Suprapubic skin (tissue), 4 donors: ENCODE data around the gene CSF3. TPM values are rescaled to one million over a fixed set of nuclear protein-coding genes. Genes with fewer than 3 reads are reported as not detected.

Source experiments
- DNase-seq, 2 donors: peaks; one replicate each; pipeline ENCODE4 v3.0.0-alpha.2; 2019; ENCODE audit warnings: low spot score in 2 of 2
- H3K27ac ChIP-seq: fragments of 200-600 bp; sonication (generic); one replicate; pipeline ENCODE4 v1.5.1; 2019
- H3K27me3 ChIP-seq: fragments of 200-600 bp; sonication (generic); one replicate; pipeline ENCODE4 v1.5.1; 2019
- H3K36me3 ChIP-seq: fragments of 200-600 bp; sonication (generic); one replicate; pipeline ENCODE4 v1.5.1; 2019
- H3K4me1 ChIP-seq: fragments of 200-600 bp; sonication (generic); one replicate; pipeline ENCODE4 v1.5.1; 2019
- H3K4me3 ChIP-seq: fragments of 200-600 bp; sonication (generic); one replicate; pipeline ENCODE4 v1.5.1; 2019; ENCODE audit warnings: mild to moderate bottlenecking
- H3K9me3 ChIP-seq: fragments of 200-600 bp; sonication (generic); one replicate; pipeline ENCODE4 v1.5.1; 2019
- EP300 ChIP-seq: sonication (generic); formaldehyde crosslinking; IDR thresholded peaks from one replicate; pipeline ENCODE4 v1.6.1; 2017; ENCODE audit warnings: antibody characterized with exemption
- POLR2A ChIP-seq, 2 donors: fragments of 450-650 bp; IDR thresholded peaks; one replicate each; pipeline ENCODE4 v1.6.1; 2017; ENCODE audit warnings: antibody characterized with exemption in 2 of 2, mild to moderate bottlenecking in 2 of 2, moderate library complexity in 2 of 2
- POLR2AphosphoS5 ChIP-seq, 3 donors: sonication (generic); formaldehyde crosslinking; IDR thresholded peaks; one replicate each; pipeline ENCODE4 v1.6.1; 2017; ENCODE audit warnings: antibody characterized with exemption in 3 of 3
- WGBS: methylation state at CpG from one replicate; pipeline ENCODE4 v1.1.5; 2018; 5-methylcytosine and 5-hydroxymethylcytosine counted together
- total RNA-seq, 4 donors: library from RNA; depleted of rRNA; stranded (reverse); fragments of >200 nt; gene quantifications; one replicate each; pipeline ENCODE4 v1.1.0, GENCODE V29; 2016
- TF ChIP-seq, protein P1 (sequence below), 2 donors: fragments of 200-600 bp in 1 of 2; fragments of 450-650 bp in 1 of 2; sonication (generic) in 1 of 2; IDR thresholded peaks; one replicate each; pipeline ENCODE4 v1.5.1; 2016 to 2019; ENCODE audit warnings: antibody characterized with exemption in 2 of 2, mild to moderate bottlenecking in 1 of 2, moderate library complexity in 1 of 2

Gene CSF3
- total RNA-seq, 4 donors from 2014 or later, result 5.0 TPM; not detected in 3

DNA sequence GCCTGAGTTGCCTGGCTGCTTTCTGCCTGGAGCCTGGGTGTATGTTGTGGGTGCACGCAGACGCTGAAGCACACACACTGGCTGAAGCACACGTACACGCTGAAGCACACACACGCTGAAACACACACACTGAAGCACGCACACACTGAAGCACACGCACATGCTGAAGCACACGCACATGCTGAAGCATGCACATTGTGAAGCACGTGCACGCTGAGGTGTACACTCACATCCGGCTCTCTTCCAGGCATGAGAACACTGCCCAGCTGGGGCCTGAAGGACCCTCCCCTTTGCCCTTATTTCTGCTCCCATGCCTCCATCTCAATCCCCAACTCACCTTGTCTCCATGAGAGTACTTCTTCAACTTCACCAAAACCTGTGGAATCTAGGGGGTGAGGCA, 16.5 kb downstream of the CSF3 start:
- peaks cover 86% of the 10 kb centered on the region for H3K36me3 ChIP-seq
- H3K27ac ChIP-seq, result no peak overlapping the region
- no peak for TF ChIP-seq POLR2A (IDR thresholded peaks at IDR 0.05)
- TF ChIP-seq, protein P1, sequence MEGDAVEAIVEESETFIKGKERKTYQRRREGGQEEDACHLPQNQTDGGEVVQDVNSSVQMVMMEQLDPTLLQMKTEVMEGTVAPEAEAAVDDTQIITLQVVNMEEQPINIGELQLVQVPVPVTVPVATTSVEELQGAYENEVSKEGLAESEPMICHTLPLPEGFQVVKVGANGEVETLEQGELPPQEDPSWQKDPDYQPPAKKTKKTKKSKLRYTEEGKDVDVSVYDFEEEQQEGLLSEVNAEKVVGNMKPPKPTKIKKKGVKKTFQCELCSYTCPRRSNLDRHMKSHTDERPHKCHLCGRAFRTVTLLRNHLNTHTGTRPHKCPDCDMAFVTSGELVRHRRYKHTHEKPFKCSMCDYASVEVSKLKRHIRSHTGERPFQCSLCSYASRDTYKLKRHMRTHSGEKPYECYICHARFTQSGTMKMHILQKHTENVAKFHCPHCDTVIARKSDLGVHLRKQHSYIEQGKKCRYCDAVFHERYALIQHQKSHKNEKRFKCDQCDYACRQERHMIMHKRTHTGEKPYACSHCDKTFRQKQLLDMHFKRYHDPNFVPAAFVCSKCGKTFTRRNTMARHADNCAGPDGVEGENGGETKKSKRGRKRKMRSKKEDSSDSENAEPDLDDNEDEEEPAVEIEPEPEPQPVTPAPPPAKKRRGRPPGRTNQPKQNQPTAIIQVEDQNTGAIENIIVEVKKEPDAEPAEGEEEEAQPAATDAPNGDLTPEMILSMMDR (IDR thresholded peaks at IDR 0.05), result no peak
- TF ChIP-seq EP300, result no peak
- TF ChIP-seq POLR2AphosphoS5 (IDR thresholded peaks at IDR 0.05), result no peak
- H3K9me3 ChIP-seq, result no peaks in the 10 kb centered on the region
- DNase-seq, result no peak
- H3K4me3 ChIP-seq, result no peak overlapping the region
- H3K4me1 ChIP-seq, result peaks cover 14% of the 10 kb centered on the region
- no peaks in the 10 kb centered on the region for H3K27me3 ChIP-seq
- WGBS, result 92% methylated on average over 11 of the region's 11 CpGs

DNA sequence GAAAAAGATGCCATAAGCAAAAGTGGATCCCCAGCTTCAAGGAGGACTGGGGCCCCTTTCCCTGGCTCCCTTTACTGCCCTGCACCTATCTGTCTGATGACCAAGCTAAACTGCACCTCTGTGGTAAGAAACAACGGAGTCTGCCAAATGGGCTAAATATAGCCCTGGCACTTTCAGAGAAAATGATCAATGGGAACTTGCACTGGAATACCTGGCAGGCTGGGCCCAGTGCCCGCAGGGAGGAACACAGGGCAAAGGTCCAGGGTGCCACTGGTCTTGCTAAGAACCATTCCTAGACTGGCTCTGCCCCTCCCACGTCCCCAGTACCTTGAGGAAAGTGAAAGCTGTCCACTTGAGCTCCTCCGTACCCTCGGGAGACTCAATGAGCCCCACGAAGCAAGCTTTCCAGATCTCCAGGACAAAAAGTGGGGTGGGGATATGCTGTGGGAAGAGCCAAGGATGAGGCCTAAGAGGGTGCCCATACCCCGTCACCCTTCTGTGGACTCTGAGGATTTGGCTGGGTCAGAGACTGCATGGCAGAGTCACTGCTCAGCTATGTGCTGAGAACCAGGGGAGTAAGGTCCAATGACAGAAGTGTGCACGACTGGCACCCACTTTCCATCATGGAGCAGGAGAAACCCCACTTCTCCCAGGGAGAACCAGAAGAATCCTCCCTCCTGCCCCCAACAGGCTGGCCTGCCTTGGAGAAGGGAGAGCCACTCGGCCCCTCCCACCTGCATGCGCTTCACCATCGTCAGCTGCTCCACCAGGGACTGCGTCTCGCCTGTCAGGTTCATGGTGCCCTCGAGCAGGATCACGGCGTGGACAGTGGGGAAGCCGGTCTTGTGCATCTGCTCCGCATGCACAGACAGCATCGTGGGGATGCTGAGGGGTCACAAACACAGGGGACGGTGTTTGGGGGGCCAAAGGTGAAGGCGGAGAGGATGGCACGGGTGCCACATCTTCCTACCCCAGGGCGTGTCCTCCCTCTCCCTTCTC, 17.4 kb downstream of the CSF3 start:
- Histone ChIP-seq H3K27ac (no peak overlapping the region), H3K36me3 (peaks cover 84% of the 10 kb centered on the region)

DNA sequence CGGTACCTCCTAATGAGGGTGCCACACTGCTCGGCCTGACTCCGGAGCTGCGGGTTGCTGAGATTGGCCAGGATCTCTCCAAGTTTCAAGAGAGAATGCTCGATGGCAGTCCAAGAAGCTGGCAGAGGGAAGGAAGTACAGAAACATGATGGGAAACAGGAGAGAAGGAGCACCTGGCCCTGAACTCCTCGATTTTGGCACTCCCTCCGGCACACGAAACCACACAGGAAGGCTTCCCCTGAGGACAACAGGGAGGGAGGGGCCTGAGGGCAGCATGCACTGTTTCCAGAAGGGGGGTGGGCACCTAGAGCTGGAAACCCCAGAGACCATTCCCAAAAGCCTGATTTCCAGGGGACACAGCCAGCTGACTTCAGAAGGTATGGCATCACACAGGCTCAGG, 18.1 kb downstream of the CSF3 start:
- TF ChIP-seq POLR2AphosphoS5 (IDR thresholded peaks at IDR 0.05) (no peak), POLR2A (IDR thresholded peaks at IDR 0.05) (no peak), EP300 (no peak)
- TF ChIP-seq, protein P1 (IDR thresholded peaks at IDR 0.05), result no peak
- 80% methylated on average over 8 of the region's 8 CpGs for WGBS
- H3K4me3 ChIP-seq, result no peak overlapping the region
- no peak for DNase-seq
- H3K27me3 ChIP-seq, result no peaks in the 10 kb centered on the region
- H3K27ac ChIP-seq, result no peak overlapping the region
- no peaks in the 10 kb centered on the region for H3K9me3 ChIP-seq
- H3K4me1 ChIP-seq, result peaks cover 9% of the 10 kb centered on the region
- peaks cover 77% of the 10 kb centered on the region for H3K36me3 ChIP-seq

More for the DNA sequence above, 17.4 kb downstream of the CSF3 start:
- 69% methylated on average over 14 of the region's 23 CpGs for WGBS
- Histone ChIP-seq H3K27me3 (no peaks in the 10 kb centered on the region), H3K4me3 (no peak overlapping the region), H3K4me1 (peaks cover 9% of the 10 kb centered on the region), H3K9me3 (no peaks in the 10 kb centered on the region)
- TF ChIP-seq, protein P1 (IDR thresholded peaks at IDR 0.05), result no peak
- TF ChIP-seq POLR2AphosphoS5 (IDR thresholded peaks at IDR 0.05), result no peak
- TF ChIP-seq EP300, result no peak
- no peak for TF ChIP-seq POLR2A (IDR thresholded peaks at IDR 0.05)
- DNase-seq, result no peak

DNA sequence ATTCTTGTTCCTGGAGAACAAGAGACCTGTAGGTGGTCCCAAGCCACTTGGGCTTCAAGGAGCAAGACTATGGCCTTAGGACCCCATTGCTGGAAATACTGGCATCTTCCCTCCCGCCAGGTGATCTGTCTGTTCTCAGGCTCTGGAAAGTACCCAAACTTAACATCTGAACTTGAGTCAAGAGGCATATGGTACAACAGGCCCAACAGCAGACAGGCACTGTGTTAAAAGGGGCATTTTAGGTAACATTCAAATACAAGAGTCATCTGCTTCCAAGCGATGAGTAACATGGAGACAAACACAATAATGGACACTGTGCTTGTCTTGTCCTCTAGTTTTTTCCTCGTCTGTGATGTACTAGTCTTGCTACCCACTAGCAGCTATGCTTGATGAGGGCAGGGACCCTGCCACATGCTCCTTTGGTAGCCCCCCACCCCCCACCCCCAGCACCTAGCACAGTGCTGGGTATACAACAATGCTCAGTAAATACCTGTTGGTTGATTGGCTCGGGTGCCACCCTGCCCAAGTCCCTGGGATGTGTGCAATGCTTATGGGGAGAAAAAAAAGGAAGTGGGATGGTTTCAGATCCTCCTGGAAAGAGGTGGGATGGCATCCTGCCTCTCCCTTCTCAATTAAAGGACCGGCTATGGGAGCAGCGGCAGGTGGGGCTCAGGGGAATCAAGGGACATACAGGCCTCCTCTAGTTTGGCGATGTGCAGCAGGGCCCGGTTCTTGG, 19.4 kb downstream of the CSF3 start:
- TF ChIP-seq, protein P1 (IDR thresholded peaks at IDR 0.05), result no peak
- no peak for DNase-seq
- Histone ChIP-seq H3K27ac (no peak overlapping the region), H3K27me3 (no peaks in the 10 kb centered on the region), H3K4me3 (no peak overlapping the region), H3K36me3 (peaks cover 65% of the 10 kb centered on the region), H3K4me1 (peaks cover 14% of the 10 kb centered on the region), H3K9me3 (no peaks in the 10 kb centered on the region)
- 80% methylated on average over 8 of the region's 8 CpGs for WGBS

DNA sequence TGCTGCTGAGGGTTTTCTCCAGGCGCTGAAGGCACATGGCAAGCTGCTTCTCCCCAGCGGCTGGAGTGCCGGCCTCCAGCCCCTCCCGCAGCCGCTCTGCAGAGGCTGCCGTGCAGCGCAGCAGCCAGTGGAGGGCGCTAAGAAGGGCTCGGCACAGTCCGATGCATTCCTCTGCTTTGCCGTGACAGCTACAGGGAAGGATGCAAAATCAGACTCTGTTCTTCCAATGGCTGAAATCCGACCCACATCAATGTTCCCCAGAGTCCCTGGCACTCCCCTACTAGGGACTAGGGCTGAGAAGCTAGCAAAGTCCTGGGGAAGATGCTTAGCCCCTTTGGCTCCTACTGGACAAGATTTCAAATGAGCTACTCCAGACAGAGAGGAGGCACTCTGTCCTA, 19.9 kb downstream of the CSF3 start:
- no peaks in the 10 kb centered on the region for H3K9me3 ChIP-seq
- H3K27me3 ChIP-seq, result no peaks in the 10 kb centered on the region
- no peak overlapping the region for H3K27ac ChIP-seq
- 32% methylated on average over 4 of the region's 12 CpGs for WGBS
- H3K36me3 ChIP-seq, result peaks cover 59% of the 10 kb centered on the region
- DNase-seq, result no peak
- TF ChIP-seq, protein P1 (IDR thresholded peaks at IDR 0.05), result peak in 1 of 2 donors; percentile 37
- no peak for TF ChIP-seq POLR2A (IDR thresholded peaks at IDR 0.05)
- H3K4me1 ChIP-seq, result peaks cover 14% of the 10 kb centered on the region
- H3K4me3 ChIP-seq, result no peak overlapping the region
